Suppressor macrophage (primary cell): ENCODE data around the gene CHRNB2.

ENCODE experiments used
- DNase-seq, 4 experiments: peaks; one replicate each; pipeline ENCODE4 v3.0.0-alpha.2; 2020 to 2022

The CHRNB2 gene

DNA sequence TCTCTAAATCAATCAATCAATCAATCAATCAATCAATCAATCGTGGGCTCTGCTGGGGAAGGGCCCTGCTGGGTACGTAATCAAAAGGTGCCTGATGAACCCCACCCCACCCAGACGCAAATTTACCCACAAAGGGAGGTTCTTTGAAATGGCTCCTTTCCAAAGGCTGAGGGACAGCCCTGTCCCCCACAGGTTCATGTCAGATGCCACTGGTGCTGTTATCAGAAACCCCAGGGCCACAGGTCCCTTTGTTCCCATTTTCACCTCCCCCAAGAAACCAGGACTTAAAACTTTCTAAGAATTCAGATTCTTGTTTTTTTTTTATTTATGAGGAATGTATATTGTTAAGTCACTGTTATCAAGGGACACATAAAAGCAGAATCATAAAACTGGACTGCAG lies 14.2 kb downstream of the CHRNB2 start:
- no peak for DNase-seq

DNA sequence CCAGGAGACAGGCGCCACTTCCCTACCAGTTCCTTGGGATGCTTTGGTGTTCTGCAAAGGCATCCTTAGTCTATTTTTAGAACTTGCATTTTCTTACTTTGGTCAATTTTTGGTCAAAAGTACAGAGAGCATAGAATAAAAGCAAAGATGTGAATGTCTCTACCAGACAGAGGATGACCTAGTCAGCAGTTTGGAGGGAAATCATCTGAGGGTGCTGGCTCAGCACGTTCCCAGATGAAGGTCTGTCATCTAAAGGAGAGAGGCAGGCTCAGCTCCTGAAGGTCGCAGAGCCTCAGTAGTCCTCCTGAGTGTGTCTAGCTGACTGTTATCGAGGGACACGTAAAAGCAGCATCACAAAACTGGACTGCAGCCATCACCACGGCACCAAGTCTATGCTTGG lies 15.3 kb downstream of the CHRNB2 start:
- DNase-seq, result no peak

DNA sequence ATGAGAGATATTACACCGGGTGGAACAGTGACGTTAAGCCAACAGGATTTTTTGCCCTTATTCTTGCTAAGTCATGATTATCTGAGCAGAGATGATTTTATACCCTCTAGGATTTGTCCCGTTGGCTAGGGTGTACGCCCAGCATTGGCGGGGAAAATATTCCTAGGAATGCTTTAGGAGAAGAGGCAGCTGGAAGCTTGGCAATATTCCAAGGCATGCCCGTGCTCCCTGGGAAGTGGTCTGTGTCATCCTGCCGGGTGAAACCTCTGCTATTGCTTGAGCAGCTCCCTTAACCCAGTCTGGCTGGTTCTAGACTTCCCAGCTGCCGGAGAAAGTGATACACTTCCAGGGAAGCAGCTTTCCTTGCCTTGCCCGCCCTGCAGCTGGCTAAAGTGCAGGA lies 16.2 kb downstream of the CHRNB2 start:
- no peak for DNase-seq

DNA sequence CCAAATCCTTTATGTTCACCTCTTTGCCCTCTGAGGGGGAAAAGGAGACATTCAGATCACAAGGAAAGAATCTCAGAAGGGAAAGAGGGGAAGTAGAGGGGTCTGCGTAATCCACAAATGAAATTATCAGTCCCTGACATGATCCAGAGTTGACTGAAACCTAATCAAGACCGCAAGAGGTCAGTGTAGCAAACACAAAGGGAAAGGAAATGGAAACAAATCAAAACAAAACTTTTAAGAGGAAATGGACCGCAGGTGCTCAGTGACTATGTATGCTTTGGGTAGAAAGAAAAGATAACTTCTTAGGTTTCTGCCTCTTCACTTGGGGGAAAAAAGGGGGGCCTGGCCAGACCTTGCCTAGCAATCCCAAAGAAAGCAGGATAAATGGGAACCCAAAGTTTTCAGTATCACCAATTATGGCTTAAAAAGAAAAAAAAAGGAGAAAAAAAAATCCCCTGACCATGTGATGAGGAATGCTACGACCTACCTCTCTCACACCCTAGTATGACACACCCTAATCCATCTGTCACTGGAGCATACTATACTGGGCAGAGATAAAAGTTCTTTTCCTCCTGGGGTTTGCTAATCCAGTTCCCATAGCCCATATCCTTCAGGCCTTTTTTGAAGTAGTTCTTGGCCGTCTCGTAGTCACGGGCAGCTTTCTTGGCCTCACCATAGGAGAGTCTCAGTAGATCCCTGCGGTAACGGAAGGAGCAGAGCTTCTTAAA lies 16.9 kb downstream of the CHRNB2 start:
- DNase-seq, result no peak

DNA sequence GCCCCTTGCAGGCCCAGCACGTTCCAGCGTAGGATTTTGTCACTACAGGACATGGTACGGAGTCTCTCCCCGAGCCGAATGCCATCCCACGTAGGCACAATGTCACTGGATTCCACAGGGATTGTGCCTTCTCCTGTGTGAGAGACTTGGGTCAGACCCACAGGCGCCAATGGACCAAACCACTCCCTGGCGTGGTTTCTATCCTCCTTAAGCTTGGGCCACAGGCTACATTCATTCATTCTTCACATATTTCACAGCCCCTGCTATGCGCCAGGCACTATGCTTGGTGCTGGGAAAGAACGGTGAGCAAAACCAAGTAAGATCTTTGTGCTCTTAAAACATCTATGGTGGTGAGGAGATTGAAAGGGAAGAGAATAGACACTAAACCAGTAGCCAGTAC lies 18.7 kb downstream of the CHRNB2 start:
- DNase-seq, result no peak

DNA sequence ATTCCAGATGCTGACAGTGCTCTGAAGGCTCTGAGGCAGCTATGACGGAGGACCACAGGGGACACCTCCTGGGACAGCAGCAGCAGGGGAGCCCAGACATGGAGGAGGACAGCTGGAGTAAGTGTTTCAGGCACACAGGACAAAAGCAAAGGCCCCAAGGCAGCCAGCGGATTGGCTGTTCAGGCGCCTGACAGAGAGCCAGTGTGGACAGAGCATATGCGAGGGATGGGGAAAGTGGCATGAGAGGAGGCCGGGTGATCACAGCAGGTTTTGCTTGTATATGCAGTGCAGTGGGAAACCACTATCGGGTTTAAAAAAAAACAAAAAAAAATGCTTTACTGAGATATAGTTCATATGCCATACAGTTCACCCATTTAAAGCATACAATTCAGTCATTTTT lies 19.1 kb downstream of the CHRNB2 start:
- DNase-seq, result no peak

DNA sequence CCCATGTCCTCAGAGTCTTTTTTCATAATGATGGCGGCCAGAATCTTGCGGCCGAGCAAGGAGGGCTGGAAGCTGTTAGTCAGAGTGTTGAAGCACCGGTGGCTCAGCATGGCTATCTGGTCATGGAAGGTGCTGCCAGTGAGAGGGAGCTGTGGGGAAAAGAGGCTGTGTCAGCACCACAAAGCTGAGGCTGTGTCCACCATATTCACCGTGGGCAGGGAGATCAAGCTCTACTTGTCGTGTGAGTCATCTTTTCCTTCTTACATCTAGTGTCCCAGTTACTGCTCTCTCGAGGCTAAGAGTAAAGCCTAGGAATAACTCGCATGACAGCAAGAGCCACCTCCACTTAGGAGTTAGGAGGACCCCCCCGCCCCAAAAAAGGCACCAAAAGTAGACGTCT lies 22.2 kb downstream of the CHRNB2 start:
- no peak for DNase-seq

DNA sequence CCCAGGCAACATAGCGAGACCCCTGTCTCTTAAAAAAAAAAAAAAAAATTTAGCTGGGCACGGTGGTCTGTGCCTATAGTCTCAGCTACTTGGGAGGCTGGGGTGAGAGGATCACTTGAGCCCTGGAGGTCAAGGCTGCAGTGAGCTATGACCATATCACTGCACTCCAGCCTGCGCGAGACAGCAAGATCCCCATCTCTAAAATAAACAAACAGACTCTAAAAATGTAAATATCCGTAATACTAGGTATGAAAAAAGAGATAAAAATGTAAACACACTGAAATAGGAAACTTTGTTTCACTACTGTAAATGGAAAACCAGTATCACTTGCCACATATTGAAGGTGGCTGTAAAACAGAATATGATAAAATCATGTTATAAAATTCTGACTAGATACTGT lies 23.2 kb downstream of the CHRNB2 start:
- DNase-seq, result no peak

DNA sequence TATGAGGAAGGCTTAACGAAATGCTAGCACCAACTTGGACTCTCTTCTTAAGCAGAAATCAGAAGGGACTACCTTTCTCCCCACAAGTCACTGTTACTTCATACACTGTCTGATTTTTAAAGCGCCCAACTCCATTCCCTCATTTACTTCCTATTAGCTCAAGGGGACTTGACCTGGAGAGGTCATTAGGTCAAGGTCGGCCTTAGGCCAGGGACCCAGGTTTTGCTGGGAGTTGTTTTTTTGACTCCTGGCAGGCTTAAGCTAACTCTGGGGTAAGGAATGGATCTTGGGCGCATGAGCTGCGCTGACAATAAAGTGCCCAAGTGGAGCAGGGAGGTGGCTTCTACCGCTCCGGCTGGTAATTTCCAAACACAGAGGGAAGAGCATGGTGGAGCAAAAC lies 23.6 kb downstream of the CHRNB2 start:
- DNase-seq, result no peak

DNA sequence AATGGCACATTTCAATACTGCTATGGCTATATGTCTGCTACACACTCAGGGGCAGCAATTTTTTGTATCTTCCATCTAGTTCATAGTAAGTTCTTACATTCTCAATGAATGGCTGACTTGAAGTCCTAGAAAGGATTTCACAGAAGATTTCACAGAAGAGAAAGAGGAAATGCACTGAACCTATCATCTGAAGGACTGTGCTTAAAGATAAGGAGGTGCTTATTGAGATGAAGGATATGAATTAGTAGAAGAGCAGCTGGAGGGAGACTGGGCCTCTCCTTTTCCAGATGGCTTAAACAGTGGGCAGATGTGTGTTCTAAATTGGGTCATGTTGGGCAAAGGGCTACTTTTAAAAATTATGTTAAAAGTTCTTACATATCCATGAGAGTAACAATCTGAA lies 25.8 kb downstream of the CHRNB2 start:
- DNase-seq, result no peak

DNA sequence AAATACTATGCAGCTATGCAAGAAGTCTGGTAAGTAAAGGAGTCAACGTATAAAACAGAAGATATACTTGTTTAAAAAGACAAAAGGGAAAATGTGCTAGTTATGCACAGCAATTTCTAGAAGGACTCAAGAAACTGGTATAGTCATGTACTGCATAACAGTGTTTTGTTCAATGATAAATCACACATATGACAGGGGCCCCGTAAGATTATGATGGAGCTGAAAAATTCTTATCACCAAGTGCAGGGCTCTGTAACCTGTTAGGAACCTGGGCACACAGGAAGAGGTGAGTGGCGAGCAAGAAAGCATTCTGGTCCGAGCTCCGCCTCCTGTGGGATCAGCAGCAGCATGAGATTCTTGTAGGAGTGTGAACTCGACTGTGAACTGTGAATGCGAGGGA lies 27.2 kb downstream of the CHRNB2 start:
- no peak for DNase-seq

DNA sequence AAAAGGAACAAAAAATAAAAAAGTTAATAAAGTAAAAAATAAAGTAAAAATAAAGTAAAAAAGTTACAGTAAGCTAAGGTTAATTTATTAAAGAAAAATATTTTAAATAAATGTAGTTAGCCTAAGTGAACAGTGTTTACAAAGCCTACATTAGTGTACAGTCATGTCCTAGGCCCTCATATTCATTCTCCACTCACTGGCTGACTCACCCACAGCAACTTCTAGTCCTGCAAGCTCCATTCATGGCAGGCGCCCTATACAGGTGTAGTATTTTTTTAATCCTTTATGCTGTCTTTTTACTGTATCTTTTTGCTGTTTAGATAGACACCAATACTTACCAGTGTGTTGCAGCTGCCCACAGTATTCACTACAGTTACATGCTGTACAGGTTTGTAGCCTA lies 28.0 kb downstream of the CHRNB2 start:
- DNase-seq, result no peak

DNA sequence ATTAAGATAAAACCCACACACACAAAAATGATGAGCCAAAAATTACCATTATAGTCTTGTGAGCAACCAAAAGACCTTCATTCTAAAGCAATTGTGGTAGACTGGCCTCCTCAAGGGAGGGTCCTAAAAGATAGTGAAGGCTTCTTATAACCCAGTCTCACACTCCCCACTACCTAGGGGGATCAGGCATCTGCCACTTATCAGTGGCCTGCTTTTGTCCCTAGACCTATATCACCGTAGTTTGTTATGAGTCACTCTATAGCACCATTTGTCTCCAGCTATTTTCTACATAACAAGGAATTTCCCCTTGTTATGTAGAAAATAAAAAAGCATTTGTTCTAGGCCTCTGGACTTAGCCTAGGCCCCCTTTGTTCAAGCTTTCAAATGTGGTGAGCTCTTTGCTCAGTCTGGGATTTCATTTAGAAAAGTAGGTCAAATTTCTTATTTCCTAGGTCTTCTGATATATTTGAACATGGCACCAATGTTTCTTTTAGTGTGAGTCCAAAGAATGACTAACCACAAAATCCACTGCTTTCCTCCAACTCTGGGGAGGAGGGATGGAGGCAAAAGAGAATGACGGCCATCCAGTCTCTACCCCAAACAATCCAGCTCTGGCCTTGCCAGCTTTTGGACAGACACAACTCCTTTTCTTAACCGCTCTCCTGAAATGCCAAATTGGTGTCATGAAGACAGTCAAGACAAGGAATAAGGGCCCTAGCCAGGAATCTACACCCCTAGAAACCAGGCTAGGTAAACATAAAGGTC lies 31.5 kb downstream of the CHRNB2 start:
- DNase-seq, result no peak

DNA sequence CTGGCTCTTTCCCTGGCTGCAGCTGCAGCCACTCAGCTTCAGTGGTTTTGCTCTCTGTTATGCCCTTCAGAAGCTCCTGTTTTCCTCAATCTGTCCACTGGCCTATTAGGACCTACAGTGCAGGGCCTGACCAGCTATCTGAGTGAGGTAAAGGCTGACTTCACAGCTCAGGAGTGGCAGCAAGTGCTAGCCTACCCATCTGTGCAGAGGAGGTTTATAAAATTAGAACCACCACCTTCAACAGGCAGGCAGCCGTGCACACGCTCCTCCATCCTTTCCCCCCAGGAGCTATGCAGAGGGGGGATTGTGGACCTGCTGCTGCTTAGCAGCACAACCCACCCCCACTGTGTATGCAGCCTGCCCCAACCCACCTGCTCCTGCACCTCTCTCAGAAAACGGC lies 32.1 kb downstream of the CHRNB2 start:
- DNase-seq, result no peak

DNA sequence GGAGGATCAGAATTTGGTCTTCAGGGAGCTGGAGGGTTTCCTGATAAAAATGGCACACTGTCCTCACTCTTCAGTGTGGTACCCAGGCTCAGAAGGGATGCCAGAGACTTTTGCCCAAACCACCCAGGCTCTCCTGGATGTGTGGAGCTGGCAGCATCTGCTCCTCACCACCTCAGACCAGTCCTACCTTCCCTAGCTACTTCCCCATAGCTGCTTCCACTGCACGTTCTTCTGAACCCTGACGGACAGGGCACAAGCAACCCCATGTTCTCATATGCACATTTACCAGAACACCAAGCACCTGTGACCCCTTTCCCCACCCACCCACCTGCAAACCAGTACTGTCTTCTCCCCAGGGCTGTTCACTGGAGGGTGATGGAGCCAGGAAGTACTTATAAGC lies 35.7 kb downstream of the CHRNB2 start:
- no peak for DNase-seq

DNA sequence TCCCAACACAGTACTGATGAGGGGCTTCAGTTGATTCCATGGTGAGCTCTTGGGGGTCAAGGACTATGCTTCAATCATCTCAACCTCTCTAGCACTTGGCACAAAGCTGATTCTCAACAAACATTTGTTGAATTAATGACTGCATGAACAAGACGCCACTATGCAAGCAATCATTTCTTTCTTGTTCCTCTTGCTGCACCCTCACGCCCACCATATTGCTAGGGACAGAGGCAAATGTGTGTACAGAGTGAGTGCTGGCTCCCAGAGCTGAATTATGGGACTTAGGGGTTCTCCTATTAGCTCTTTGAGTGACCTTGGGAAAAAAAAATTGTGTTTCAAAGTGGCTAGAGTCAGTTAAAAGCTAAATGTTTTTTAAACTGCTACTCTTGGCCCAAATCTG lies 38.0 kb downstream of the CHRNB2 start:
- DNase-seq, result peak; percentile 48 to 68 (median 65)

DNA sequence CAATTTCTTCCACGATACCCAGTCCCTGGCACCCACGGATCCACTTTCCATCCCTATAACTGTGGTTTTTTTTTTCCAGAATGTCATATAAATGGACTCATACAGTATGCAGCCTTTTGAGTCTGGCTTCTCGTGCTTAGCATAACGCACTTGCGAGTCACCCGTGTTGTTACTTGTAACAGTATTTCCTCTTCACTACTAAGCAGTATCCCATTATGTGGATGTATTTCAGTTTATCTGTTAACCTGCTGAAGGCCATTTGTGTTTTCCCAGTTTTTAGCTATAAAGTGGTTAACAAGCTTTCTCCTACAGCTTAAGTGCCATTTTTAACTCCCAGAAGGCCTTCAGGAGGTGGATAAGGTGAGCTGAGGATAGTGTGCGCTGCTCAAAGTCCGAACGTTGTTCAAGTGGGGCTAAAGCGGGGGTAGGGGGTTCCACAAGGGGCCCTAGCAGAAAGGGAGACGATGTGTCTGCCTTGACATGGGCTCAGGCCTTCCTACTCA lies 39.6 kb downstream of the CHRNB2 start:
- peak; percentile 23 to 52 (median 40) for DNase-seq

DNA sequence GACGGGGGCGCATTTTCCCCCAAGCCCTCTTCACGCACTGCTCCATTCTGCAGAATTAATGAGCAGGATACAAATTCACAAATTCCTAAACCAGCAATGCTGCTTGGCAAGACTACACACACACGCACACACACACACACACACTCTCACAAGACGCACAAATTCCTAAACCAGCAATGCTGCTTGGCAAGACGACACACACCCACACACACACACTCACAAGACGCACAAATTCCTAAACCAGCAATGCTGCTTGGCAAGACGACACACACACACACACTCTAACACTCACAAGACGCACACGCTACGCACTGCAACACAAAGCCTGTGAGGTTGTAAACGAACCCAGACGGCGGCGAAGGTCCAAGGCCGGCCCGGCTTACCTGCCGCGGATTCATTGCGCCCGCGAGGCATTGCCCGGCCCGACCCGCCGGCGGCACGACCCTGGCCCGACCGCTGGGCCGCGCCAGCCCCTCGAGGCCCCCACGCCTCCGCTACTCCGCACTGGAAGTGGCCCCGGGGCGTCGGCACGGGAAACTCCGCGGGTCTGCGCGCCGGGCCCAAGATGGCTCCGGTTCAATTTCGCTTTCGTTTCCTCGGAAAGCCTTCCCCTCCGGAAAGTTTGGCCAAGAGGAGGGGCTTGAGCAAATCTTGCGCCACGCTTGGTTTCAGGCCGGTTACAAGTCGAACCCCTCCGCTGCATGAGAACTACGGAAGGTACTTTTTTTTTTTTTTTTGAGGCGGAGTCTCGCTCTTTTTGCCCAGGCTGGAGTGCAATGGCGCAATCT lies 40.2 kb downstream of the CHRNB2 start, which contains the start of gene ADAR:
TSS of gene ADAR (minus strand) at position 578 of the 788 bp plus-strand sequence. CDS start at position 398, 180 bp downstream.
- DNase-seq, result peak; percentile 94 to 98 (median 97)

DNA sequence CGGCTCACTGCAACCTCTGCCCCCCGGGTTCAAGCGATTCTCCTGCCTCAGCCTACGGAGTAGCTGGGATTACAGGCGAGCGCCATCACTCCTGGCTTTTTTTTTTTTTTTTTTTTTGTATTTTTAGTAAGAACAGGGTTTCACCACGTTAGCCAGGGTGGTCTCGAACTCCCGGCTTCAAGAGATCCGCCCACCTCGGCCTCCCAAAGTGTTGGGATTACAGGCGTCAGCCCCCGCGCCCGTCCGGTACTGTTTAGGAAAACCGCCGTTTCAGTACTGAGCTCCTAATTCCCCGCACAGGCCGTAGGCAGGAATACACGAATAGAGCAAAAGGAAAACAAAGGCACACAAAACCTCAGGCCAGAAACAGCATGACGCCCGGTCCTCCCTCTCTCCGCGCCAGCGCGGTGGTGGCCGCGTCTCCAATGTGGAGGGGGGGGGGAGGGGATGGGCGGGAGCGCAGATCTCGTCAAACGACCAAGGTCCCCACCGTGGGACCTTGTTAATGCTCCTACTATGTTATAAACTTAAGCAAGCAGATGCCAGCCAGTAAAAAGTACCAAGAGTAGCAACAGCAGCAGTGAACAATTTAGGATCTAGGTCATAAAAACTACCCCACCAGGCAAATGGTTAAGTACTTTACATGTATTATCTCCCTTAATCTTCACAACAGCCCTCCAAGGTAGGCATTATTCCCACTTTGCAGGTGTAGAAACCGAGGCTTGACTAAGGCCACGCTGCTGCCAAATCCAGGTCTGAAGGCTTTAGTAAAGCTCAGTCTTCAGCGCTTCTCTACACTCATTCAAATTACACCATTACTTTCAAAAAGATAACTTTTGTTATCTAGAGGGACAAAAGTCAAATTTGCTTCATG lies 41.1 kb downstream of the CHRNB2 start:
- peak; percentile 26 to 52 (median 46) for DNase-seq

DNA sequence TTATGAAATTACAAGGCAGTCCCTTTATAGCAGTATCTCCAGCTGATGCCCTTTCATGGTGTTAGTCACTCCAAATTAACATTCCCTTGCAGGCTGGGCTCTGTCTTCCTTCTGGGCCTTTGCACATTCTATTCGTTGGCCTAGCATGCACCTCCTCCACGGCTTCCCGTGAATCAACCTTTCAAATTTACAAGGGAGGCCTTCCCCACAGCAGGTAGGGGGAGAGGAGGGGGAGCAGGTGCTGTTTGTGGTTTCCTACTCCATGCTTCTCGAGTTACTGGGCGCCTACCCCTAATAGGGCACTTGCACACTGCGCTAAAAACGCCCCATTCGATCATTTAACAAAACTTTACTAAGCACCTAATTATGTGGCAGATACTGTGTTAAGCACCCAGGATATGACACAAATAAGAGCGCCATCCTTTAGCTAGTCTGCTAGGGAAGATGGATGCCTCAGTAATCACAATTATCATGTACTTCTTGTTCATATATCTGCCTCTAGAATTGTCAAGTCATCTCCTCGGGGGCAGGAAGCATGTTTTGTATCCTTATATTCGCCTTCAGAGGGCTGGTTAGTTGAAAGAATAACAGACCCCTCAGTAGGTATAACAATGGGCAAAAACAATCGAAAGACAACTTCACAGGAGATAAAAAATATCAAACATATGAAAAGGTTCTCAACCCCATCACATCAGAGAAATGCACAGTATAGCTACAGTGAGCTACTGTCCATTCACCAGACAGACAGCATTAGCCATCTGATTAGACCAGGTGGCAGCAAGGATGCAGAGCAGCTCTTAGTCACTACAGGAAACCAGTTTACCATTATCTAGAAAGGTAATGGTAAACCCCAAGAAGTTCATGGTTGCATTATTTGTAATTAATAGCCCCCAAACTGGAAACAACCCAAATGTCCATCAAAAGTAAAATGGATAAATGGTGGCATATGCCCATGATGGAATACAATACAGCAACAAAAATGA lies 42.1 kb downstream of the CHRNB2 start:
- DNase-seq, result no peak
